ACC112 (cell line): ENCODE data around the gene C6orf15.

ENCODE experiments used
- H2AFZ ChIP-seq: fragments of 200-600 bp; sonication (generic); one replicate; pipeline ENCODE4 v1.6.0; 2017; ENCODE audit warnings: antibody characterized with exemption, low read length; ENCODE audit not compliant: unreplicated experiment
- H3K27ac ChIP-seq: fragments of 200-600 bp; sonication (generic); 2 replicates; pipeline ENCODE4 v1.5.1; 2014; ENCODE audit warnings: low read depth, mild to moderate bottlenecking, antibody characterized with exemption, low read length, moderate library complexity
- H3K27me3 ChIP-seq: fragments of 200-600 bp; sonication (generic); 2 replicates; pipeline ENCODE4 v1.6.1; 2014; ENCODE audit warnings: mild to moderate bottlenecking, antibody characterized with exemption, low read length, moderate library complexity, mixed read lengths; ENCODE audit not compliant: insufficient read depth
- H3K36me3 ChIP-seq: fragments of 200-600 bp; sonication (generic); 2 replicates; pipeline ENCODE4 v1.6.1; 2016; ENCODE audit warnings: mild to moderate bottlenecking, antibody characterized with exemption, low read length, moderate library complexity, mixed read lengths; ENCODE audit not compliant: insufficient read depth
- H3K4me1 ChIP-seq: fragments of 200-600 bp; sonication (generic); one replicate; pipeline ENCODE4 v1.6.1; 2016; ENCODE audit warnings: low read length, mixed read lengths; ENCODE audit not compliant: insufficient read depth, unreplicated experiment, control insufficient read depth
- H3K4me3 ChIP-seq: fragments of 200-600 bp; sonication (generic); 2 replicates; pipeline ENCODE4 v1.5.1; 2014; ENCODE audit warnings: mild to moderate bottlenecking, low read depth, low read length
- H3K79me2 ChIP-seq: fragments of 200-600 bp; sonication (generic); one replicate; pipeline ENCODE4 v1.6.0; 2016; ENCODE audit warnings: low read length; ENCODE audit not compliant: control insufficient read depth, unreplicated experiment, insufficient read depth

C6orf15 gene

DNA sequence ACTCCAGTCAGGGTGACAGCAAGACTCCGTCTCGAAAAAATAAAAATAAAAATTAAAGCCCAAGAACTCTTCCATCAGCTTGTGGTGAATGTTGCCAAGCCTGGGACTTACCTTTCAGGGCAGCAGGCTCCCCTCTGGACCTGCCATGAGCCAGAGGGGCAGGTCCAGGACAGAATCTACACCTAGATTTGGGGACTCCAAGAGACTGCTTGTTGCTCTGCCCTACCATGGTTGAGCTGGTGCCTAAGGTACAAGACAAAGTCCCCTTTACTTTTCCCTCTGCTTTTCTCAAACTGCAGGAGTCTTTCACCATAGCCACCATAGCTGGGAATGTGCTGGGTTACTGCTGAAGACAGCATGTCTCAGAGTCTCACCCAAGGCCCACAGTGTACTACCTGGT is 9.2 kb downstream of the C6orf15 start:
- no peaks in the 10 kb centered on the region for H3K4me1 ChIP-seq

DNA sequence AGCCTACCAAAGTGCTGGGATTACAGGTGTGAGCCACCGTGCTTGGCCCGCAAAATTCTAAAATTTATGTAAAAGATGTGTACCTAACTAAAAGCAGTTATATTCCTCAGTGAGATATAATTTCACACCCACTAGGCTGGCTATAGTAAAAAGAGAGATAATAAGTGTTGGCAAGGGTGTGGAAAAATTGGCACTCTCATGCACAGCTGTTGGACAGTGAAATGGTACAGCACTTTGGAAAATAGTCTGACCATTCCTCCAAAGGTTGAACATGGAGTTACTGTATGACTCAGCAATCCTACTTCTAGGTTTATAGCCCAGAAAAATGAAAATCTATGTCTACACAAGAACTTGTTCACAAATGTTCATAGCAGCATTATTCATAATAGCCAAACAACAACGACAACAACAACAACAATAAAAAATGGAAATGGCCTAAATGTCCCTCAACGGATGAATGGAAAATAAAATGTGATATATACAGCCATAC is 13.9 kb downstream of the C6orf15 start:
- Histone ChIP-seq H2AFZ (no peak overlapping the region), H3K27ac (no peak overlapping the region), H3K79me2 (no peaks in the 10 kb centered on the region), H3K36me3 (no peaks in the 10 kb centered on the region), H3K4me1 (peaks cover 13% of the 10 kb centered on the region), H3K4me3 (no peak overlapping the region), H3K27me3 (no peaks in the 10 kb centered on the region)

More for the DNA sequence above, 9.2 kb downstream of the C6orf15 start:
- Histone ChIP-seq H3K27ac (no peak overlapping the region), H3K4me3 (no peak overlapping the region), H3K27me3 (no peaks in the 10 kb centered on the region), H3K79me2 (no peaks in the 10 kb centered on the region), H3K36me3 (no peaks in the 10 kb centered on the region), H2AFZ (no peak overlapping the region)

DNA sequence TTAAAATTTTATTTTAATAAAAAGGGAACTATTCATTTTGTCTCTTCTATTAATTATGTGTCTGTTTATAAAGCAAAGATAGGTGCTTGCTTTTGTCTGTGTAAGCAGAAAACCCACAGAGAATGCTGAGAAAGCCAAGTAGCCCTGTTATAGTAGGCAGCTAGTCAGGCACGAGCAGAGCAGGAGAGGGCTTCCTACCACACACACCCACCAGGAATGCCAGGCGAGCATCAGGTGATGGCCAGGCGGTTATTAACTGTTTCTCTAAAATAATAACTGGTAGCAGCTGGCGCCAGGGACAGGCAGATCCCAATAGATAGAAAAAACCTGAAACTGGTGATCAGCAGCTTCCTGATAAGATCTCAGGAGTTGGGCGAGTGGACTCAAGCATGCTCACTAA is 15.7 kb downstream of the C6orf15 start:
- no peaks in the 10 kb centered on the region for H3K36me3 ChIP-seq
- peaks cover 15% of the 10 kb centered on the region for H3K4me1 ChIP-seq
- H2AFZ ChIP-seq, result no peak overlapping the region
- no peak overlapping the region for H3K27ac ChIP-seq
- H3K4me3 ChIP-seq, result no peak overlapping the region
- H3K79me2 ChIP-seq, result no peaks in the 10 kb centered on the region
- no peaks in the 10 kb centered on the region for H3K27me3 ChIP-seq

DNA sequence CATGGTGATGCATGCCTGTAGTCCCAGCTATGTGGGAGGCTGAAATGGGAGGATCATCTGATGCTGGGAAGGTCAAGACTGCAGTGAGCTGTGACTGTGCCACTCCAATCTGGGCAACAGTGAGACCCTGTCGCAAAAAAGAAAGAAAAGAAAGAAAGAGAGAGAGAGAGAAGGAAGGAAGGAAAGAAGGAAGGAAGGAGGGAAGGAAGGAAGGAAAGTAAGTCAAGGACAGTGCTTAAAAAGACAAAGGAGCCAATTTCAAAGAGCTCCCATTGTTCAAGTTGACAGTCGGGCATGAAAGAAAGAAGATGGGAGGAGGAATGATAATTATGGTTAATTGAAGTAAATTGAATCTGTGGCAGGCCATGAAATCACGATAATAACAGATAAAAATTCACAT is 16.2 kb downstream of the C6orf15 start:
- Histone ChIP-seq H3K79me2 (no peaks in the 10 kb centered on the region), H3K27ac (no peak overlapping the region)

DNA sequence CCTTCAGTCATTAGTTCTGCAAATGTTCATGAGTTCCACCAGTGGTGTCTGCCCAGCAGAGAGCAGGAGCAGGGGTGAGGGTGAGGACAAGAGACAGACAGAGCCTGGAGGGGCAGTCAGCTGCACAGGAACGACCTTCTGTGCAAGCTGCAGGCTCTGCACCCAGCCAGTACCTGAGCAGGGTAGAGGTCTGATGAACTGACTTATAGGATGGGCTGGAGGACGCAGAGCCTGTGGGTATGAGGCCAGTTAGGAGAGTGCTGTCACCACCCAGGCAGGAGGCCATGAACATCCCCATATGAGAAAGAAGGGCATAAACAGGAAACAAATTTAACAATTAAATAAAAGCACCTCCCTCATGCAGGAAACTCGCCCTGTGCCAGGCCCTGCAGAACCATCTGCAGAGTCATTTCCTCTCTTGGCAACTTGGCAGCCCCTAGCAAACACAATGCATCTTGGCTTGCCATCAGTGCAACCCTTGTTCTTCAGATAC is 17.9 kb downstream of the C6orf15 start:
- Histone ChIP-seq H3K79me2 (no peaks in the 10 kb centered on the region), H3K27ac (no peak overlapping the region), H3K27me3 (no peaks in the 10 kb centered on the region), H3K4me1 (peaks cover 15% of the 10 kb centered on the region), H3K36me3 (no peaks in the 10 kb centered on the region), H3K4me3 (no peak overlapping the region), H2AFZ (no peak overlapping the region)

More for the DNA sequence above, 16.2 kb downstream of the C6orf15 start:
- Histone ChIP-seq H2AFZ (no peak overlapping the region), H3K4me3 (no peak overlapping the region), H3K27me3 (no peaks in the 10 kb centered on the region), H3K36me3 (no peaks in the 10 kb centered on the region), H3K4me1 (peaks cover 15% of the 10 kb centered on the region)

DNA sequence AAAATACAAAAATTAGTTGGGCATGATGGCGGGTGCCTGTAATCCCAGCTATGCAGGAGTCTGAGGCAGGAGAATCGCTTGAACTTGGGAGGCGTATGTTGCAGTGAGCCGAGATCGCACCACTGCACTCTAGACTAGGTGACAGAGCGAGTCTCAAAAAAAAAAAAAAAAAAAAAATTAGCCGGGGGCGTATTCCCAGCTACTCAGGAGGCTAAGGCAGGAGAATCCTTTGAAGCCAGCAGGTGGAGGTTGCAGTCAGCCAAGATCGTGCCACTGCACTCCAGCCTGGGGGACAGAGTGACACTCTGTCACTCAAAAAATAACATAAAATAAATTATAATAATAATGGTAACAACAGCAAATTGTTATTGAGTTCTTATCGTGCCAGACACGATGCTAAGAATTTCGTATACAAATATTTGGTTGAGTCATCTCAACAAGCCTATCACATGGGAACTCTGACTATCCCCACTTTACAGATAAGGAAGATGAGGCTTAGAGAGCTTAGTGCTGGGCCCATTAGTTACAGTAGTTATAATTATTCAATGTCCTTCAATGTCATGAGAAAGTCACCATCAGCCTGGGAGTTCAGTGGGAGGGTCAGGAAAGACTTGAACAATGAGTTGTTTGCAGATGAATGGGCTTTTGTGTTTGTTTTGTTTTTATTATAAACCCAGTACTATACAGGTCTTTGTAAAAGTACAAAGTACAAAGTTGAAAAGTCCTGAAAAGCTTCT is 19.4 kb downstream of the C6orf15 start:
- no peak overlapping the region for H2AFZ ChIP-seq
- peaks cover 15% of the 10 kb centered on the region for H3K4me1 ChIP-seq
- no peaks in the 10 kb centered on the region for H3K79me2 ChIP-seq
- no peak overlapping the region for H3K27ac ChIP-seq
- H3K4me3 ChIP-seq, result no peak overlapping the region
- no peaks in the 10 kb centered on the region for H3K27me3 ChIP-seq
- no peaks in the 10 kb centered on the region for H3K36me3 ChIP-seq

DNA sequence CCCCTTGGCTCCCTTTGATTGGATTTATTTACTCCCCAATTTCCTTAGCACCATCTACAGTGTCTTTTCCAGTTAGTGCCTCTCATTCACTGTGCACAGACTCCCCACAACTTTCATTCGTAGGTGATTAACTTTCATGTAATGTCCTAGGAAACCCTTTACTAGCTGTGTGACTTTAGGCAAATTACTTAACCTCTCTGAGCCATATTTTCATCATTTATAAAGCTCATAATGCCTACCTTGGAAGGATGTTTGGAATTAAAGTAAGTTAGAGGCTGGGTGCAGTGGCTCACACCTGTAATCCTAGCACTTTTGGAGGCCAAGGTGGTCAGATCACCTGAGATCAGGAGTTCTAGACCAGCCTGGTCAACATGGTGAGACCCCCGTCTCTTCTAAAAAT is 20.1 kb downstream of the C6orf15 start:
- no peak overlapping the region for H3K4me3 ChIP-seq
- no peak overlapping the region for H2AFZ ChIP-seq
- no peak overlapping the region for H3K27ac ChIP-seq
- no peaks in the 10 kb centered on the region for H3K27me3 ChIP-seq
- no peaks in the 10 kb centered on the region for H3K79me2 ChIP-seq
- H3K4me1 ChIP-seq, result peaks cover 15% of the 10 kb centered on the region
- H3K36me3 ChIP-seq, result no peaks in the 10 kb centered on the region

DNA sequence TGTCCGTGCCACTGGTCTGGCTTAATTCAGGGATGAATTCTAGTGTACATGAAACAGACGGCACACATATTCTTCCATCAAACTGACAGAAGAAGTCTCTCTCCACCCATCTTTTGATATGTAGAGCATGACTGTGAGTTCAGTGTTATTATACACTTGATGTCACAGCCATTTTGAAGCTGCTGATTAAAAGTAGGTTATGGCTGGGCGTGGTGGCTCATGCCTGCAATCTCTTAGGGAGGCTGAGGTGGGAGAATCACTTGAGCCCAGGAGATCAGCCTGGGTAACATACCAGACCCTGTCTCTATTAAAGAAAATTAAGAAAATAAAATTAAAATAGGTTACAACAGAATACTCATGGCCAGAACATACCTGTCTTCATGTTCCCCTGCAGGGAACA is 20.7 kb downstream of the C6orf15 start:
- H3K36me3 ChIP-seq, result no peaks in the 10 kb centered on the region
- H3K4me3 ChIP-seq, result no peak overlapping the region
- H2AFZ ChIP-seq, result no peak overlapping the region
- no peaks in the 10 kb centered on the region for H3K27me3 ChIP-seq
- no peaks in the 10 kb centered on the region for H3K79me2 ChIP-seq
- H3K4me1 ChIP-seq, result peaks cover 21% of the 10 kb centered on the region
- H3K27ac ChIP-seq, result no peak overlapping the region

DNA sequence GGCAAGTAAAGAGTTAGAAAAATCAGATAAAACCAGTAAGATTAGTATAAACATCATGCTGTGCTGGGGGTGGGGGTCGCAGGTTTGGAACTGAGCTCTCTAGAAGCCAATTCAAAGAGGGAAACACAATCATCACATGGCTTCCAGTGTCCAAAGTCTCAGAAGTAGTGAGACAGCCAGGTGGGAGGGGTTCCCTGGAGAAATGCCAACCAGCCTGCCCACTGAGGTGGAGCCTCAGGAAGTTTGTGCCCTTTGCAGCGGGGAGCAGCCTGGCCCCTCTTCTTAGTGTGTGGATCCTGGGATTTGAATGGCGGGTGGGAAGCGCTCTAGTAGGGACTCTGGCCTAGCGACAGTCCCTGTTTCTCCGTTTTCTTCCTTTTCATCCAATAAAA is 21.4 kb downstream of the C6orf15 start:
- Histone ChIP-seq H3K79me2 (no peaks in the 10 kb centered on the region), H2AFZ (no peak overlapping the region), H3K4me1 (peaks cover 26% of the 10 kb centered on the region), H3K27me3 (no peaks in the 10 kb centered on the region), H3K27ac (no peak overlapping the region), H3K4me3 (no peak overlapping the region), H3K36me3 (no peaks in the 10 kb centered on the region)

DNA sequence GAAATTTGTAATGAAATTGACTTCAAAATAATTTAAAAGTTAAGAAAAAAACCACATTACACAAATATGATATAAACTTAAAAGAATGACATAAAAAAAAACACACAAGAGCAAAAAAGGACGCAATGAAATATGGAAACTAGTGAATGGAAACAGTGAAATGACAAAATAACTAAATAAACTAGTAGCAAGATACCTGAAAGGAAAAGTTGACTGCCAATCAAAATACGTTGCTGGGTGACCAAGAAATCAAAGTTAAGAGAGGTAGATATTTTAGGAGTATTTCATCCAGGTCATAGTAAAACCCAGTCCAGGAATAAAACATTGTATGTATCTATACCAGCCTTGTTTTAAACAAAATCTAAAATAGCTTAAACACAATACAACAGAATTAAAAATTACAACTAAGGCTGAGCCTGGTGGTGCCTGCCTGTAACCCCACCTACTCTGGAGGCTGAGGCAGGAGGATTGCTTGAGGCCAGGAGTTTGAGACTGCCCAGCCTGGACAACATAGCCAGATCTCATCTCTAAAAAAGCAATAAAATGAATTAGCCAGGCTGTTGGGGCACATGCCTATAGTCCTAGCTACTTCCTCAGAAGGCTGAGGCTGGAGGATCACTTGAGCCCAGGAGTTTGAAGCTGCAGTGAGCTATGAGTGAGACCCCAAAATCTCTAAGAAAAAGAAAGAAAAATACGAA is 22.0 kb downstream of the C6orf15 start:
- Histone ChIP-seq H3K4me3 (no peak overlapping the region), H3K36me3 (no peaks in the 10 kb centered on the region), H2AFZ (no peak overlapping the region), H3K27me3 (no peaks in the 10 kb centered on the region), H3K27ac (no peak overlapping the region), H3K79me2 (no peaks in the 10 kb centered on the region), H3K4me1 (peaks cover 26% of the 10 kb centered on the region)
